WTC11 (cell line): ENCODE data around the gene CCDC87.

Experiments
- ATF3 ChIP-seq: sonication (generic); formaldehyde crosslinking; conservative IDR thresholded peaks from 2 replicates; pipeline ENCODE4 v1.8.1; 2022; ENCODE audit warnings: mild to moderate bottlenecking, missing genetic modification reagents
- CBFB ChIP-seq: sonication (generic); formaldehyde crosslinking; IDR thresholded peaks from 2 replicates; pipeline ENCODE4 v1.8.1; 2022; ENCODE audit warnings: mild to moderate bottlenecking, low read depth, missing genetic modification reagents
- CREB1 ChIP-seq: sonication (generic); formaldehyde crosslinking; IDR thresholded peaks from 2 replicates; pipeline ENCODE4 v1.8.0; 2023; ENCODE audit warnings: mild to moderate bottlenecking, missing genetic modification reagents
- CTCF ChIP-seq: fragments of 200-600 bp; IDR thresholded peaks from 2 replicates; pipeline ENCODE4 v1.8.0; 2022; ENCODE audit warnings: antibody characterized with exemption
- E2F4 ChIP-seq: sonication (generic); formaldehyde crosslinking; IDR thresholded peaks from 2 replicates; pipeline ENCODE4 v1.8.1; 2022; ENCODE audit warnings: low read depth, mild to moderate bottlenecking, moderate library complexity, missing genetic modification reagents, borderline replicate concordance
- GABPB1 ChIP-seq: sonication (generic); formaldehyde crosslinking; IDR thresholded peaks from 2 replicates; pipeline ENCODE4 v1.8.1; 2023; ENCODE audit warnings: mild to moderate bottlenecking, missing genetic modification reagents
- ZNF281 ChIP-seq: sonication (generic); formaldehyde crosslinking; IDR thresholded peaks from 2 replicates; pipeline ENCODE4 v1.8.0; 2023; ENCODE audit warnings: mild to moderate bottlenecking, missing genetic modification reagents

- TF ChIP-seq CBFB (CRISPR knock-in tag) (no peak), CREB1 (CRISPR knock-in tag) (no peak), CTCF (no peak), ATF3 (no peak), ZNF281 (CRISPR knock-in tag) (no peak), GABPB1 (CRISPR knock-in tag) (no peak), E2F4 (no peak)
Measured at GRCh38 chr11:66547662-66548009, 45.2 kb downstream of the CCDC87 start.
